ENCODE results near the gene GRK2. TPM values are rescaled to one million over a fixed set of nuclear protein-coding genes. Genes with fewer than 3 reads are reported as not detected.
A peak's percentile ranks its signal among the peaks of the same experiment; 100 is the strongest.

The GRK2 gene
- total and polyA plus RNA-seq, 2 of the 13 experiments (the other 11 are each of a cell fraction or from before 2014, with no cell fraction given) = 31.3 to 42.4 TPM

GRCh38 chr11:67289651-67290479 is 23.6 kb downstream of the GRK2 start:
- ChIA-PET POLR2A (interaction anchor here (1.7 to 7.7 kb wide), 5 partner anchors 14 to 102 kb away, joined by 4 to 66 read pairs (median 16); partner anchors contain the start of genes RAD9A and SSH3), CTCF (ENCODE audit: low intra/inter-chr PET ratio, low total read pairs) (interaction anchor here (1.3 to 1.6 kb wide), 2 partner anchors 13 to 24 kb away, joined by 3 to 5 read pairs; partner anchors contain the start of genes GRK2 and SSH3)
- Histone ChIP-seq H3K9me3 (ENCODE audit: low read length) (no peaks in the 10 kb centered on the region), H3K79me2 (ENCODE audit: insufficient read depth, low read length) (peaks cover 13% of the 10 kb centered on the region), H2AFZ (ENCODE audit: low read length) (no peak overlapping the region), H3K4me3 (replicated peaks in 1 of 3; ENCODE audit: insufficient read depth in 1 of 3, low read depth in 2 of 3, low read length in 3 of 3) (peak overlapping the region; percentile 69 to 80 (median 72)), H3K4me1 (ENCODE audit: insufficient read depth, low read length) (peaks cover 37% of the 10 kb centered on the region), H3K9ac (ENCODE audit: insufficient read depth, low read depth, low read length) (peak overlapping the region; percentile 81), H3K27ac (ENCODE audit: extremely low read length, insufficient read depth, low read length) (peak overlapping the region; percentile 51), H3K36me3 (replicated peaks in 1 of 2; ENCODE audit: control insufficient read depth in 1 of 2, insufficient read depth in 2 of 2, low read length in 2 of 2) (peaks cover 7 to 34% of the 10 kb centered on the region in 2 experiments; a peak in 4 of 5 replicates), H3K27me3 (ENCODE audit: control insufficient read depth in 1 of 2, insufficient read depth in 2 of 2, low read length in 2 of 2) (no peaks in the 10 kb centered on the region), H3K4me2 (ENCODE audit: low read depth, low read length) (peak overlapping the region; percentile 88), H4K20me1 (ENCODE audit: insufficient read depth, low read length) (no peaks in the 10 kb centered on the region)
- ATAC-seq (peak; percentile 7), DNase-seq (ENCODE audit: low spot score) (no peak), FAIRE-seq (no peak)
- no TSS peak for BruUV-seq (replicated peaks)
- 35% methylated on average over 15 of the region's 36 CpGs for WGBS (ENCODE audit: low lambda C conversion rate)
- intact Hi-C loops (cut with micrococcal nuclease; ENCODE audit: unreplicated experiment) = loop anchor here (1.0 kb wide), 1 partner anchor 23 kb away; no protein-coding TSS in a partner anchor
- in situ Hi-C loops (cut with HindIII; ENCODE audit: extremely low pct_ligation_motif_present, low pct_unique_long_range_greater_than_20kb) = no loop called here
- no peak for TF ChIP-seq PLRG1 (conservative IDR thresholded peaks at IDR 0.05)
- TF ChIP-seq AGO2 (optimal IDR thresholded peaks at IDR 0.05; ENCODE audit: low read depth, low read length) = peak; percentile 69
- peak; percentile 33 for TF ChIP-seq PATZ1 (CRISPR knock-in tag; IDR thresholded peaks at IDR 0.05)
- TF ChIP-seq, protein P1, sequence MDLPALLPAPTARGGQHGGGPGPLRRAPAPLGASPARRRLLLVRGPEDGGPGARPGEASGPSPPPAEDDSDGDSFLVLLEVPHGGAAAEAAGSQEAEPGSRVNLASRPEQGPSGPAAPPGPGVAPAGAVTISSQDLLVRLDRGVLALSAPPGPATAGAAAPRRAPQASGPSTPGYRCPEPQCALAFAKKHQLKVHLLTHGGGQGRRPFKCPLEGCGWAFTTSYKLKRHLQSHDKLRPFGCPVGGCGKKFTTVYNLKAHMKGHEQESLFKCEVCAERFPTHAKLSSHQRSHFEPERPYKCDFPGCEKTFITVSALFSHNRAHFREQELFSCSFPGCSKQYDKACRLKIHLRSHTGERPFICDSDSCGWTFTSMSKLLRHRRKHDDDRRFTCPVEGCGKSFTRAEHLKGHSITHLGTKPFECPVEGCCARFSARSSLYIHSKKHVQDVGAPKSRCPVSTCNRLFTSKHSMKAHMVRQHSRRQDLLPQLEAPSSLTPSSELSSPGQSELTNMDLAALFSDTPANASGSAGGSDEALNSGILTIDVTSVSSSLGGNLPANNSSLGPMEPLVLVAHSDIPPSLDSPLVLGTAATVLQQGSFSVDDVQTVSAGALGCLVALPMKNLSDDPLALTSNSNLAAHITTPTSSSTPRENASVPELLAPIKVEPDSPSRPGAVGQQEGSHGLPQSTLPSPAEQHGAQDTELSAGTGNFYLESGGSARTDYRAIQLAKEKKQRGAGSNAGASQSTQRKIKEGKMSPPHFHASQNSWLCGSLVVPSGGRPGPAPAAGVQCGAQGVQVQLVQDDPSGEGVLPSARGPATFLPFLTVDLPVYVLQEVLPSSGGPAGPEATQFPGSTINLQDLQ (CRISPR knock-in tag; IDR thresholded peaks at IDR 0.05) = no peak
- TF ChIP-seq GFI1 (CRISPR knock-in tag; IDR thresholded peaks at IDR 0.05; ENCODE audit: borderline replicate concordance) = no peak
- peak; percentile 29 for TF ChIP-seq RBM39 (IDR thresholded peaks at IDR 0.05; ENCODE audit: low read depth, low read length, poor library complexity, severe bottlenecking)
- TF ChIP-seq ZNF501 (CRISPR knock-in tag; IDR thresholded peaks at IDR 0.05) = peak; percentile 35; the same call in 1 of the 2 replicates
- TF ChIP-seq, protein P2, sequence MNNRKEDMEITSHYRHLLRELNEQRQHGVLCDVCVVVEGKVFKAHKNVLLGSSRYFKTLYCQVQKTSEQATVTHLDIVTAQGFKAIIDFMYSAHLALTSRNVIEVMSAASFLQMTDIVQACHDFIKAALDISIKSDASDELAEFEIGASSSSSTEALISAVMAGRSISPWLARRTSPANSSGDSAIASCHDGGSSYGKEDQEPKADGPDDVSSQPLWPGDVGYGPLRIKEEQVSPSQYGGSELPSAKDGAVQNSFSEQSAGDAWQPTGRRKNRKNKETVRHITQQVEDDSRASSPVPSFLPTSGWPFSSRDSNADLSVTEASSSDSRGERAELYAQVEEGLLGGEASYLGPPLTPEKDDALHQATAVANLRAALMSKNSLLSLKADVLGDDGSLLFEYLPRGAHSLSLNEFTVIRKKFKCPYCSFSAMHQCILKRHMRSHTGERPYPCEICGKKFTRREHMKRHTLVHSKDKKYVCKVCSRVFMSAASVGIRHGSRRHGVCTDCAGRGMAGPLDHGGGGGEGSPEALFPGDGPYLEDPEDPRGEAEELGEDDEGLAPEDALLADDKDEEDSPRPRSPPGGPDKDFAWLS (CRISPR knock-in tag; IDR thresholded peaks at IDR 0.05; ENCODE audit: borderline replicate concordance) = 0 out of 2 replicates have a peak, but pooled peaks have one; percentile 42
- TF ChIP-seq NFIB (CRISPR knock-in tag; IDR thresholded peaks at IDR 0.05; ENCODE audit: borderline replicate concordance) = 0 out of 2 replicates have a peak, but pooled peaks have one; percentile 56
- no peak for TF ChIP-seq TFDP2 (CRISPR knock-in tag; IDR thresholded peaks at IDR 0.05)
- TF ChIP-seq BHLHE40 (IDR thresholded peaks at IDR 0.05; ENCODE audit: low read length) = no peak
- no peak for TF ChIP-seq SIN3B (IDR thresholded peaks at IDR 0.05; ENCODE audit: low read length)
- peak; percentile 59; the same call in 1 of the 2 replicates for TF ChIP-seq ZC3H13 (CRISPR knock-in tag; IDR thresholded peaks at IDR 0.05)
- TF ChIP-seq ZNF589 (CRISPR knock-in tag; conservative IDR thresholded peaks at IDR 0.05) = no peak
- TF ChIP-seq JDP2 (CRISPR knock-in tag; IDR thresholded peaks at IDR 0.05; ENCODE audit: borderline replicate concordance) = no peak

Data from HepG2 (cell line).